Neural crest cell (in vitro differentiated cells): ENCODE measurements around the gene PELI1. TPM values are rescaled to one million over a fixed set of nuclear protein-coding genes. Genes with fewer than 3 reads are reported as not detected.

Source experiments
- DNase-seq: peaks from one replicate; pipeline ENCODE4 v3.0.0; 2021; ENCODE audit warnings: low read depth, mixed read lengths, low spot score
- H3K27ac Mint-ChIP-seq: one replicate; pipeline ENCODE4 v1.8.0; 2021; ENCODE audit warnings: mild to moderate bottlenecking, mixed read lengths; ENCODE audit not compliant: unreplicated experiment
- H3K27me3 Mint-ChIP-seq: 2 replicates; pipeline ENCODE4 v1.8.0; 2021; ENCODE audit warnings: low read depth, mild to moderate bottlenecking, mixed read lengths
- H3K36me3 Mint-ChIP-seq: 2 replicates; pipeline ENCODE4 v1.8.0; 2021; ENCODE audit warnings: low read depth, mild to moderate bottlenecking, mixed read lengths
- H3K4me1 Mint-ChIP-seq: 2 replicates; pipeline ENCODE4 v1.8.0; 2021; ENCODE audit warnings: mixed read lengths
- H3K4me3 Mint-ChIP-seq: one replicate; pipeline ENCODE4 v1.8.0; 2021; ENCODE audit warnings: mild to moderate bottlenecking, mixed read lengths
- H3K9me3 Mint-ChIP-seq: 2 replicates; pipeline ENCODE4 v1.8.0; 2021; ENCODE audit warnings: mixed read lengths
- total RNA-seq: library from RNA; stranded (reverse); gene quantifications from 2 replicates; pipeline ENCODE4 v1.2.1, GENCODE V29; 2021
- TF ChIP-seq, protein P1 (sequence below): fragments of 200-600 bp; sonication (generic); conservative IDR thresholded peaks from 2 replicates; pipeline ENCODE4 v1.5.0; 2021; ENCODE audit warnings: antibody characterized with exemption, mild to moderate bottlenecking

PELI1 gene
- total RNA-seq, 1 donor from 2014 or later, result 52.1 TPM

DNA sequence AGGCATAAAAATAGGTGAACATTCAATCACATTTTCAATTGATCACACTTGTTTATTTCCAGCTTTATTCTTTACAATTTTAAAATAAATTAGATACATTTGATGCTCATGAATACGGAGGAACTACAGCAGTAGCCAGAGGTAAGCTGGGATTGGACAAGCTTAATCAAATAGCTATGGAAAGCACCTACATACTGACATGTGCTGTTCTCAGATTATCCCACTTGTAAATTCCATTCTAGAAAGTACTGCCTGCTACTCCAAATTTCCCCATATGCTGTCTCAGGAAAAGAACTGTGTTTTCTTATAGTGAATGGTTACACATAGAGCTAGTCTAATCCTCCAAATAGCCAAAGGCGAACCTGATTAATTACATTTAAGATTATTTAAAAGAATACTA, 24.2 kb downstream of the PELI1 start:
- TF ChIP-seq, protein P1, sequence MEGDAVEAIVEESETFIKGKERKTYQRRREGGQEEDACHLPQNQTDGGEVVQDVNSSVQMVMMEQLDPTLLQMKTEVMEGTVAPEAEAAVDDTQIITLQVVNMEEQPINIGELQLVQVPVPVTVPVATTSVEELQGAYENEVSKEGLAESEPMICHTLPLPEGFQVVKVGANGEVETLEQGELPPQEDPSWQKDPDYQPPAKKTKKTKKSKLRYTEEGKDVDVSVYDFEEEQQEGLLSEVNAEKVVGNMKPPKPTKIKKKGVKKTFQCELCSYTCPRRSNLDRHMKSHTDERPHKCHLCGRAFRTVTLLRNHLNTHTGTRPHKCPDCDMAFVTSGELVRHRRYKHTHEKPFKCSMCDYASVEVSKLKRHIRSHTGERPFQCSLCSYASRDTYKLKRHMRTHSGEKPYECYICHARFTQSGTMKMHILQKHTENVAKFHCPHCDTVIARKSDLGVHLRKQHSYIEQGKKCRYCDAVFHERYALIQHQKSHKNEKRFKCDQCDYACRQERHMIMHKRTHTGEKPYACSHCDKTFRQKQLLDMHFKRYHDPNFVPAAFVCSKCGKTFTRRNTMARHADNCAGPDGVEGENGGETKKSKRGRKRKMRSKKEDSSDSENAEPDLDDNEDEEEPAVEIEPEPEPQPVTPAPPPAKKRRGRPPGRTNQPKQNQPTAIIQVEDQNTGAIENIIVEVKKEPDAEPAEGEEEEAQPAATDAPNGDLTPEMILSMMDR, result no peak
- H3K27me3 Mint-ChIP-seq, result no peaks in the 10 kb centered on the region
- peaks cover 2% of the 10 kb centered on the region for H3K9me3 Mint-ChIP-seq
- no peak overlapping the region for H3K27ac Mint-ChIP-seq
- no peak for DNase-seq
- H3K4me1 Mint-ChIP-seq, result peaks cover 5% of the 10 kb centered on the region
- H3K4me3 Mint-ChIP-seq, result no peak overlapping the region
- H3K36me3 Mint-ChIP-seq, result peaks cover 8% of the 10 kb centered on the region

DNA sequence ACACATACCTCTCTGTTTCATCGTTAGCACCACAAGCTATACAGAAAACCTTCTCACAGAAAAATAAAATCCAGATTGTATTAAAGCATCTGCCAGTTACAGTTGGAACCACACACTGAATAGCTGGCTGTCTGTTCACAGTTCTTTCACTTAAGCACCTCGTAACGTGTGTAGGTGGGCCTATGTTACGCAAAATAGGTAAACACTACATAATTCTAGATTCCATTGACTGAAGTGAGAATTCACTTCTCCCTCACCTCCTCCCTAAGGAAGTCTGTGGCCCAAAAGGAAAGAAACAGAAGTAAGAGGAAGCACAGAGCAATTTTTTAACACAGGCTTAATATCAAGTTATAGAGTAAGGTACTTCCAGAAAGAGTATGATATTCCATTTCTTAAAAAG, 24.9 kb downstream of the PELI1 start:
- Mint-ChIP-seq H3K27me3 (no peaks in the 10 kb centered on the region), H3K4me3 (no peak overlapping the region), H3K4me1 (peaks cover 5% of the 10 kb centered on the region), H3K9me3 (peaks cover 2% of the 10 kb centered on the region), H3K27ac (no peak overlapping the region), H3K36me3 (peaks cover 6% of the 10 kb centered on the region)
- TF ChIP-seq, protein P1, result no peak
- no peak for DNase-seq

DNA sequence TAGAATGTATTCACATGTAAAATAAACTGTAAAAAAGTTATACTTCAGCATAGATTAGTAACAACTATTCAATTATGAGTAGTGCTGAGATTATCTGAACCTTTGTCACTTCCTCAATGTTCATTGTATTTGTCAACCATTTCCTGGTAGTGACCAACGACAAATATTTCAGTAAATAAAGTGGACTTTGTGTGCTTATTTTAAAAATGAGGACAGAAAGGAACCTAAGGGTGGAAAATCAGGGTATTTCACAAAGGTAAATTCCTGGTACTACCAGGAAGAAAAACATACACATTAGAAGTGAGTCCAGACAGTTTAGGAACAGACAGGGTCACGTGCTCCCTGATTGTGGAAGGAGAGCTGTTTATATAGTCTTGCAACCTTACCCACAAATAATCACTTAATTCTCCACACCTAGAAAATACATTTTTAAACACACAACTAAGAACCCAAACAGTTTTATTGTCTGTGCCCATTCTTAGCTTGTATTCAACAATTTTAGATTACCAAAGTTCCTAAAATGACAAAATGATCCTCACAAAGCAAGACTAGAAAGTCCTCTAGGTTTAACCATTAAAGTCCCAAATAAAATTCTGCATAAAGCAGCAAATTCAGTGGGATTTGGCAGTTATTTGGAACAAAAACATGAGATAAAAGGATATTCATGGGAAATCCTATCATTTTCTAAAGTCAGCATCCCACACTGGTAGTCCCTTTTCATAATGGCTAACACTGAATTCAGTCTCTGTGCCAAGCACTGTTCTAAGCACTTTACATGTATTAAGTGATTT, 28.2 kb downstream of the PELI1 start:
- Mint-ChIP-seq H3K4me3 (no peak overlapping the region), H3K9me3 (no peaks in the 10 kb centered on the region), H3K27ac (no peak overlapping the region), H3K36me3 (no peaks in the 10 kb centered on the region), H3K4me1 (peaks cover 10% of the 10 kb centered on the region), H3K27me3 (no peaks in the 10 kb centered on the region)
- no peak for DNase-seq
- TF ChIP-seq, protein P1, result no peak

DNA sequence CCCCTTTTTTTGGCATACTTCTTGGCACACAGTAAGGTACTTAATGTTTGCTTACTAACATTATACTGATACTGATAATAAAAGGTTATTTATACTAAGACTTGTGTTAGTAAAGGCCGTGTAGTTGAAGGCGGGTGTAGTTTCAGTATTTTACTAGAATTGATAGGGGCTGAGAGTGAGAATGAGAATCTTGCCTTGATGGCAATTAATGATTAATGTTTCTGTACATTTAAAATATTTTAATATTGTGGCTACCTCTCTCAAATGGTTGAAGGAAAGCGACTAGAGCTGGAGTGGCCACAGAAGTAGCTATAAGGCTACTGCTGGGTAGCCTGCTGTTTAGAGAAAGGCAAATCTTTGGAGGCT, 29.3 kb downstream of the PELI1 start:
- no peaks in the 10 kb centered on the region for H3K9me3 Mint-ChIP-seq

DNA sequence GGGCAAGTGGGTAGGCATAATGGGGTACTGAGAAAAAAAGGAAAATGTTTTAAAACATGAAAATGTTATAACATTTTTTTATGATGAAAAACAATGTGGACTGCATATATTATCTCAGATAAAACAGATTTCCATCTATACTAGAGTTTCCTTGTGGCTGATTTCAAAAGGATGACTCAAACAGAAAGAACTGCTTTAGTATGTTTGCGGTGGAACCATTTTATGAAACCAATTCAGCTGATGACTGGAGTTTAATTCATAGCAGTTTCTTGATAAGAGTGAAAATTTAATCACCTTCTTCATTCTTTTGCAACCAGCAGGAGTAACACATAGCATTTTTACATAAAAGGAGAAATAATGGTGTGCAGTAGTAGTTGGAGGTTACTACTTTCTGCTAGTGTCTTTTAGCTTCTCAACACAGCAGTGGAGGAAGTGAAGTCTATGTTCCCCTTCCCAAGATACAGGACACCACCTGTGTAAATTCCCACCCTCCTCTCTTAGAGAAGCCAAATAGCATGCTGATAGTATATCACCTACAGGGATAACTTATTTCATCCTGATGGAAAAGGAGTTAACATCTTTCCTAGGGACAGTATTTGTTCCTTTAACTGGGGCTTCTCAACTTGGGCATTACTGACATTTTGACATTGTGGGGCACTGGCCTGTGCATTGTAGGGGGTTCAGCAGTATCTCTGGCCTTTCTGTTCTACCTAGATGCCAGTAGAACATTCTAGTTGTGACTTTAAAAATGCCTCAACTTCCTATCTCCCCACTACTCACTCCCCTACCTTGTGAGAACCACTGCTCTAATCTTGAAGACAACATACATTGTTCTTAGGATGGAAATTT, 29.9 kb downstream of the PELI1 start:
- H3K9me3 Mint-ChIP-seq, result no peaks in the 10 kb centered on the region
- no peak for DNase-seq
- H3K27ac Mint-ChIP-seq, result no peak overlapping the region
- no peaks in the 10 kb centered on the region for H3K27me3 Mint-ChIP-seq
- H3K4me3 Mint-ChIP-seq, result no peak overlapping the region
- H3K4me1 Mint-ChIP-seq, result peaks cover 14% of the 10 kb centered on the region
- no peaks in the 10 kb centered on the region for H3K36me3 Mint-ChIP-seq
- TF ChIP-seq, protein P1, result no peak

More for the DNA sequence above, 29.3 kb downstream of the PELI1 start:
- TF ChIP-seq, protein P1, result no peak
- peaks cover 14% of the 10 kb centered on the region for H3K4me1 Mint-ChIP-seq
- DNase-seq, result no peak
- H3K36me3 Mint-ChIP-seq, result no peaks in the 10 kb centered on the region
- H3K27ac Mint-ChIP-seq, result no peak overlapping the region
- H3K27me3 Mint-ChIP-seq, result no peaks in the 10 kb centered on the region
- H3K4me3 Mint-ChIP-seq, result no peak overlapping the region
